K562 (cell line): Measurements from ENCODE around the gene PIGV.

Experiments
- BRF1 ChIP-seq: IDR thresholded peaks from 3 replicates; pipeline ENCODE4 v1.6.1; 2011; ENCODE audit warnings: borderline replicate concordance, mild to moderate bottlenecking; ENCODE audit not compliant: insufficient read length; ENCODE audit errors: extremely low read depth
- TF ChIP-seq, protein P1 (sequence below): sonication (generic); formaldehyde crosslinking; IDR thresholded peaks from 2 replicates; pipeline ENCODE4 v1.8.0; 2022; ENCODE audit warnings: mild to moderate bottlenecking, missing genetic modification reagents

- TF ChIP-seq BRF1: no peak
- TF ChIP-seq, protein P1, sequence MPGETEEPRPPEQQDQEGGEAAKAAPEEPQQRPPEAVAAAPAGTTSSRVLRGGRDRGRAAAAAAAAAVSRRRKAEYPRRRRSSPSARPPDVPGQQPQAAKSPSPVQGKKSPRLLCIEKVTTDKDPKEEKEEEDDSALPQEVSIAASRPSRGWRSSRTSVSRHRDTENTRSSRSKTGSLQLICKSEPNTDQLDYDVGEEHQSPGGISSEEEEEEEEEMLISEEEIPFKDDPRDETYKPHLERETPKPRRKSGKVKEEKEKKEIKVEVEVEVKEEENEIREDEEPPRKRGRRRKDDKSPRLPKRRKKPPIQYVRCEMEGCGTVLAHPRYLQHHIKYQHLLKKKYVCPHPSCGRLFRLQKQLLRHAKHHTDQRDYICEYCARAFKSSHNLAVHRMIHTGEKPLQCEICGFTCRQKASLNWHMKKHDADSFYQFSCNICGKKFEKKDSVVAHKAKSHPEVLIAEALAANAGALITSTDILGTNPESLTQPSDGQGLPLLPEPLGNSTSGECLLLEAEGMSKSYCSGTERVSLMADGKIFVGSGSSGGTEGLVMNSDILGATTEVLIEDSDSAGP: no peak
Observed at GRCh38 chr1:26739329-26739914, 48.3 kb upstream of the PIGV start.
